SK-N-SH (cell line): Measurements from ENCODE around the gene CNOT11. TPM values are rescaled to one million over a fixed set of nuclear protein-coding genes. Genes with fewer than 3 reads are reported as not detected.

ENCODE experiments used
- CTCF ChIA-PET: fragments of 300-600, 350-600 bp; formaldehyde crosslinking; extraction: SDS; loops from one replicate; lab custom pipeline; 2021; lab: Yijun Ruan, JAX
- POLR2A ChIA-PET: fragments of 350-600 bp; sonication (Branson Sonifier 250); formaldehyde crosslinking; extraction: SDS; loops from one replicate; lab custom pipeline; 2020; ENCODE audit warnings: antibody characterized with exemption, inconsistent platforms; lab: Yijun Ruan, JAX
- DNase-seq: peaks from one replicate; pipeline ENCODE4 v3.0.0; 2012
- H2AFZ ChIP-seq: fragments of 200-600 bp; sonication (generic); 2 replicates; pipeline ENCODE4 v1.8.1; 2016; ENCODE audit warnings: antibody characterized with exemption, mild to moderate bottlenecking, low read depth
- H3F3A ChIP-seq: fragments of 200-600 bp; sonication (generic); replicated peaks from 2 replicates; pipeline ENCODE3; 2016; ENCODE audit warnings: antibody characterized with exemption, mild to moderate bottlenecking; ENCODE audit not compliant: insufficient read depth
- H3K27ac ChIP-seq, 2 experiments: fragments of 200-500 bp in 1 of 2; fragments of 200-600 bp in 1 of 2; sonication (Bioruptor generic) in 1 of 2; sonication (generic), shearing (Covaris generic) in 1 of 2; 2 replicates each; pipeline versions ENCODE4 v1.5.1 to v1.6.1; 2014 to 2016; ENCODE audit warnings: low read depth in 2 of 2, inconsistent platforms in 1 of 2, low read length in 1 of 2, mild to moderate bottlenecking in 1 of 2, mixed read lengths in 1 of 2
- H3K27me3 ChIP-seq: fragments of 200-600 bp; sonication (generic), shearing (Covaris generic); 2 replicates; pipeline ENCODE4 v1.6.1; 2016; ENCODE audit warnings: mixed run types; ENCODE audit not compliant: insufficient read depth
- H3K36me3 ChIP-seq, 2 experiments: fragments of 200-500 bp in 1 of 2; fragments of 200-600 bp in 1 of 2; sonication (Bioruptor generic) in 1 of 2; sonication (generic) in 1 of 2; replicated peaks in 1 of 2; 2 replicates each; pipeline versions ENCODE3 to v1.5.1; 2014 to 2016; ENCODE audit warnings: low read length in 1 of 2, mild to moderate bottlenecking in 1 of 2; ENCODE audit not compliant: insufficient read depth in 2 of 2, control insufficient read depth in 1 of 2
- H3K4me1 ChIP-seq, 2 experiments: fragments of 200-500 bp in 1 of 2; fragments of 200-600 bp in 1 of 2; sonication (Bioruptor generic) in 1 of 2; sonication (generic), shearing (Covaris generic) in 1 of 2; 2 replicates each; pipeline versions ENCODE4 v1.5.1 to v1.6.1; 2014 to 2016; ENCODE audit warnings: low read depth in 1 of 2, low read length in 1 of 2, mixed run types in 1 of 2; ENCODE audit not compliant: insufficient read depth in 2 of 2, control insufficient read depth in 1 of 2
- H3K4me2 ChIP-seq: fragments of 200-600 bp; sonication (generic), shearing (Covaris generic); 2 replicates; pipeline ENCODE4 v1.6.1; 2017; ENCODE audit warnings: mixed run types
- H3K4me3 ChIP-seq, 2 experiments: fragments of 200-500 bp in 1 of 2; fragments of 200-600 bp in 1 of 2; sonication (Bioruptor generic) in 1 of 2; sonication (generic), shearing (Covaris generic) in 1 of 2; 2 replicates each; pipeline versions ENCODE4 v1.5.1 to v1.8.1; 2014 to 2016; ENCODE audit warnings: low read depth in 2 of 2, inconsistent platforms in 1 of 2, low read length in 1 of 2, mild to moderate bottlenecking in 1 of 2, mixed read lengths in 1 of 2, moderate library complexity in 1 of 2
- H3K79me2 ChIP-seq: fragments of 200-600 bp; sonication (generic); 2 replicates; pipeline ENCODE4 v1.8.1; 2017; ENCODE audit warnings: mild to moderate bottlenecking; ENCODE audit not compliant: insufficient read depth
- H3K9ac ChIP-seq: fragments of 200-600 bp; sonication (generic); 2 replicates; pipeline ENCODE4 v1.6.1; 2017; ENCODE audit warnings: mixed run types
- H3K9me2 ChIP-seq: fragments of 200-600 bp; sonication (generic); 2 replicates; pipeline ENCODE4 v1.6.1; 2017; ENCODE audit warnings: mixed run types
- H3K9me3 ChIP-seq: fragments of 200-600 bp; sonication (generic); 2 replicates; pipeline ENCODE4 v1.6.1; 2017; ENCODE audit warnings: mixed run types, mild to moderate bottlenecking, moderate library complexity
- H4K20me1 ChIP-seq: fragments of 200-600 bp; sonication (generic); 2 replicates; pipeline ENCODE4 v1.6.1; 2017; ENCODE audit warnings: mild to moderate bottlenecking, mixed run types; ENCODE audit not compliant: insufficient read depth
- CTCF ChIP-seq: fragments of 200-600 bp; sonication (generic); IDR thresholded peaks from 2 replicates; pipeline ENCODE4 v1.6.1; 2017; ENCODE audit warnings: antibody characterized with exemption, mild to moderate bottlenecking, moderate library complexity
- ELF1 ChIP-seq: IDR thresholded peaks from 2 replicates; pipeline ENCODE4 v1.4.0; 2012
- FOXJ3 ChIP-seq: sonication (generic); formaldehyde crosslinking; IDR thresholded peaks from 2 replicates; pipeline ENCODE4 v1.5.1; 2020; ENCODE audit warnings: mild to moderate bottlenecking, missing genetic modification reagents
- GATA2 ChIP-seq: sonication (generic); formaldehyde crosslinking; IDR thresholded peaks from 2 replicates; pipeline ENCODE4 v1.5.0; 2020; ENCODE audit warnings: mild to moderate bottlenecking, missing genetic modification reagents
- IRF3 ChIP-seq: fragments of 150-350 bp; IDR thresholded peaks from 2 replicates; pipeline ENCODE4 v1.6.1; 2016; ENCODE audit warnings: mild to moderate bottlenecking, low read depth, low read length
- MAX ChIP-seq: IDR thresholded peaks from 2 replicates; pipeline ENCODE4 v1.4.0; 2012; ENCODE audit warnings: low read depth
- PBX3 ChIP-seq: IDR thresholded peaks from 2 replicates; pipeline ENCODE4; 2012
- POLR2AphosphoS5 ChIP-seq: IDR thresholded peaks from 2 replicates; pipeline ENCODE4 v1.6.1; 2012; ENCODE audit warnings: low read depth, low read length
- RAD21 ChIP-seq: IDR thresholded peaks from 2 replicates; pipeline ENCODE4 v1.6.1; 2012; ENCODE audit warnings: mild to moderate bottlenecking, low read length
- RCOR1 ChIP-seq: fragments of 150-350 bp; IDR thresholded peaks from 2 replicates; pipeline ENCODE4 v1.6.1; 2017; ENCODE audit warnings: antibody characterized with exemption, low read length
- REST ChIP-seq: IDR thresholded peaks from 2 replicates; pipeline ENCODE4 v1.6.1; 2012; ENCODE audit warnings: mild to moderate bottlenecking, low read depth, low read length, moderate library complexity
- RFX5 ChIP-seq: IDR thresholded peaks from 2 replicates; pipeline ENCODE4 v1.6.1; 2012; ENCODE audit warnings: mild to moderate bottlenecking, improper control_type of control experiment, low read length
- SIN3A ChIP-seq: IDR thresholded peaks from 2 replicates; pipeline ENCODE4 v1.6.1; 2012; ENCODE audit warnings: low read depth, mild to moderate bottlenecking, low read length, moderate library complexity, borderline replicate concordance
- USF1 ChIP-seq: IDR thresholded peaks from 2 replicates; pipeline ENCODE4 v1.4.0; 2012; ENCODE audit warnings: low read depth, borderline replicate concordance
- YY1 ChIP-seq: IDR thresholded peaks from 2 replicates; pipeline ENCODE4 v1.4.0; 2012; ENCODE audit warnings: low read depth, mild to moderate bottlenecking
- ZBTB33 ChIP-seq: IDR thresholded peaks from 2 replicates; pipeline ENCODE4 v1.4.0; 2012; ENCODE audit warnings: low read depth, borderline replicate concordance
- WGBS: methylation state at CpG from one replicate; pipeline ENCODE4 v1.1.6; 2017; ENCODE audit warnings: low lambda C conversion rate; 5-methylcytosine and 5-hydroxymethylcytosine counted together
- polyA plus RNA-seq, 3 experiments: library from polyadenylated mRNA; depleted of rRNA; stranded (reverse); fragments of >200 nt; gene quantifications; 2 replicates each; pipeline ENCODE4 v1.2.3, GENCODE V29; 2012

CNOT11 gene
- polyA plus RNA-seq, 1 of the 3 experiments (the other 2 are of a cell fraction) = 38.4 TPM

- whole genome bisulfite sequencing = 90% methylated on average over 6 of the region's 6 CpGs
- H3K9me2 ChIP-seq = no peaks in the 10 kb centered on the region
- no peak overlapping the region for H2AFZ ChIP-seq
- H3K9me3 ChIP-seq = no peaks in the 10 kb centered on the region
- H4K20me1 ChIP-seq = peaks cover 97% of the 10 kb centered on the region
- ChIA-PET POLR2A (no interaction called here), CTCF (no interaction called here)
- H3F3A ChIP-seq = no peaks in the 10 kb centered on the region
- TF ChIP-seq CTCF (no peak), YY1 (no peak), MAX (no peak), ZBTB33 (no peak), ELF1 (no peak), GATA2 (CRISPR knock-in tag) (no peak), RAD21 (no peak), POLR2AphosphoS5 (no peak), IRF3 (no peak), FOXJ3 (no peak), USF1 (no peak), REST (no peak), RFX5 (no peak), PBX3 (no peak), RCOR1 (no peak), SIN3A (no peak)
- no peak overlapping the region for H3K4me3 ChIP-seq
- peaks cover 98% of the 10 kb centered on the region for H3K79me2 ChIP-seq
- H3K27me3 ChIP-seq = no peaks in the 10 kb centered on the region
- no peak overlapping the region for H3K4me2 ChIP-seq
- peaks cover 4 to 26% of the 10 kb centered on the region in 2 experiments for H3K36me3 ChIP-seq
- no peak overlapping the region for H3K9ac ChIP-seq
- no peak for DNase-seq
- H3K27ac ChIP-seq = no peak overlapping the region
- 0 out of 4 replicates have a peak, but pooled peaks cover 0 to 6% of the 10 kb centered on the region in 2 experiments for H3K4me1 ChIP-seq
Observed at GRCh38 chr2:101299604-101300003, 46.9 kb downstream of the CNOT11 start.
